ENCODE measurements around the gene GRIN3B.

Gene GRIN3B

GRCh38 chr19:1039646-1040475 is 39.6 kb downstream of the GRIN3B start, which contains the start of gene ABCA7:
ABCA7 (plus strand) TSS chr19:1040107; CDS start chr19:1041362, 1,255 bp downstream.
- DNase-seq (ENCODE audit: insufficient read length, low spot score), result peak; percentile 83

DNA sequence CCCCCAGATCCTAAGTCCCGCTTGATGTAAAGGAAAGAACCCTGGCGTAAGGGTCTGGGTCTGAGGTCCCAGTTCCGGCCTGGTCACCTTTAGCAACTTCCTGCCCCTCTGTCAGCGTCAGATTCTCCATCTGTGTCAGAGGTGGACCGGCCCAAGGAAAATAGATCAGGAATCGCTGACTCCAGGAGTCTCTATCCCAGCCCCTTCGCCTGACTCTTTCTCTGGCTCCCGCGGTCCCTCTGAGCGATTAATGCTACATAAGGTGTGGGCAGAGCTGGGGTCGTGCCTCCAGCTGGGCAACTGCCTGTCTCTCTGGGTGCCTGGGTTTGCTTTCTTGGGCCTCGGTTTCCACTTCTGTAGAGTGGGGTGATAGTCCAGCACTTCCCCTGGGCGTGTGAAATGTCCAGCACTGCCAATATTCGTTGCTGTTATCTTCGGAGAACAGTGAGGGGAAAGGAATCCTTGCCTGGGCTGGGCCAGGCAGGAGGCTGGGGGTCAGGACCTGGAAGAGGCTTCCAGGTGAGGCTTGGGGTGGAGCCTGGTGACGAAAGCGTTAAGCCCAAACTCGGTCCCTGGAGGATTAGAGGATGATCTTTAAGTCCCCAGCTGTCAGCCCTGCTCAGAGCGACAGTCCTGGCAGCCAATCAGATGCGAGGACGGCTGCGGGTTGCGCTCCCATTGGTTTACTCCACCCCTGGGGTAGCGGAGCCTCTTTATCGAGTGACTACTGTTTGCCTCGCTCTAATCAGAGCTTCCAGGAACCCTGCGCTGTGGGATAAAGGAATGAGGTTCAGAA is 40.5 kb downstream of the GRIN3B start:
- peak; percentile 99 for DNase-seq (ENCODE audit: insufficient read length, low spot score)
- FAIRE-seq, result peak; percentile 100

More at GRCh38 chr19:1039646-1040475, 39.6 kb downstream of the GRIN3B start, which contains the start of gene ABCA7:
- peak; percentile 94 for FAIRE-seq

DNA sequence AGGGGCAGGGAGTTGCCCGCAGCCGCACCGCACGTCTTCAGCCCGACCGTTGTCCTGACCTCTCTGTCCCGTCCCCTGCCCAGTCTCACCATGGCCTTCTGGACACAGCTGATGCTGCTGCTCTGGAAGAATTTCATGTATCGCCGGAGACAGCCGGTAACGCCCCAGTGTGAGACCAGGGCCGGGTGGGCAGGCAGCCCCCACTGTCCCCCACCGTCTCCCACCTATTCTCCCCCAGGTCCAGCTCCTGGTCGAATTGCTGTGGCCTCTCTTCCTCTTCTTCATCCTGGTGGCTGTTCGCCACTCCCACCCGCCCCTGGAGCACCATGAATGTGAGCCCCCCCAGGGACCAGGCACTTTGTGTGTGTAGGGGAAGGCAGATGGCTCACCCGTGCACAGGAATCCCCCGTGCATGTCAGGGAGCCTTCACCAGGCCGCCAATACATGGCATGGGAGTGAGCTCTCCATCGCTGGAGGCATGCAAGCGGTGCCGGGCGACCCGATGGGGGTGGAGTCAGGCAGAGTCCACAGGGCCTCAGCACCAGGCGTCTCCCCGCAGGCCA is 41.1 kb downstream of the GRIN3B start:
- no peak for FAIRE-seq
- DNase-seq (ENCODE audit: insufficient read length, low spot score), result no peak

DNA sequence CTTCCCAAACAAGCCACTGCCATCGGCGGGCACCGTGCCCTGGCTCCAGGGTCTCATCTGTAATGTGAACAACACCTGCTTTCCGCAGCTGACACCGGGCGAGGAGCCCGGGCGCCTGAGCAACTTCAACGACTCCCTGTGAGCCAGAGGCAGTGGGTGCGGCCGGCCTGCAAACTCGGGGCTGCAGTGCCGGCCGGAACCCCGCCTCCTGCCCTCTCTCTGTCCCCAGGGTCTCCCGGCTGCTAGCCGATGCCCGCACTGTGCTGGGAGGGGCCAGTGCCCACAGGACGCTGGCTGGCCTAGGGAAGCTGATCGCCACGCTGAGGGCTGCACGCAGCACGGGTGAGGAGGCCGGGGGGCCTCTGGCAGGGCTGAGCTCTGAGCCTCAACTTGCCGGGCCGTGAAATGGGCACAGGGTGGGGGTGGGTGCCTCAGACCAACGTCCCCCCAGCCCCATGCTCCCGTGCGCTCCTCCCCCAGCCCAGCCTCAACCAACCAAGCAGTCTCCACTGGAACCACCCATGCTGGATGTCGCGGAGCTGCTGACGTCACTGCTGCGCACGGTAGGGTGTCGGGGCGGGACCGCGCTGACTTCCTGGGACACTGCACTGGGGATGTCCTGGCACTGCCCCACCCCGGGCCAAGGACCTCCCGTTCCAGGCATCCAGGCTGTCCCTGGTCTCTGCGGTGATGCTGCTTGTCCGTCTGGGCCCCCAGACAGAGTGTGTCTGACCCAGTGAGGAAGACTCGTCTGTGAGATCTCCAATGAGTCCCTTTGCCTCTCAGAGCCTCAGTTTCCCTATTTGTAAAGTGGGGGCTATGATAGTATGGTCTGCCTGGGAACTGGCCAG is 41.8 kb downstream of the GRIN3B start:
- FAIRE-seq (no peak), DNase-seq (ENCODE audit: insufficient read length, low spot score) (no peak)

GRCh38 chr19:1042689-1043511 is 42.7 kb downstream of the GRIN3B start:
- DNase-seq (ENCODE audit: insufficient read length, low spot score), result no peak
- FAIRE-seq, result no peak

DNA sequence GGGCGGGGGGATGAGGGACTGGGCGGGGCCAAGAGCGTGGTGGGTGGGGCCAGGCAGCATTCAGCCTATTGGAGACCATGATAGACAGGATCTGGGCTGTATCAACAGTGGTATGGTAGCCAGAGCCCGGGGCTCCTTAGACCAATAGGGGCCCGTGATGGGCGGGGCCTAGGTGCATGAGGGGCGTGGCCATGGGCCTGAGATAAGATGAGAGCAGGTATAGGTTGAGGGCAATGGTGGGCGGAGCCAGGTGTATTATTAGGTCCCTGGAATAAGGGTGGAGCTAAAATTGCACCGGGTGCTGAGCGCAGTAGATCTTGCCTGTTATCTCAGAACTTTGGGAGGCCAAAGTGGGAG is 45.0 kb downstream of the GRIN3B start:
- peak; percentile 75 for DNase-seq (ENCODE audit: insufficient read length, low spot score)
- FAIRE-seq, result peak; percentile 76

GRCh38 chr19:1046117-1046626 is 46.0 kb downstream of the GRIN3B start:
- DNase-seq (ENCODE audit: insufficient read length, low spot score), result no peak
- no peak for FAIRE-seq

DNA sequence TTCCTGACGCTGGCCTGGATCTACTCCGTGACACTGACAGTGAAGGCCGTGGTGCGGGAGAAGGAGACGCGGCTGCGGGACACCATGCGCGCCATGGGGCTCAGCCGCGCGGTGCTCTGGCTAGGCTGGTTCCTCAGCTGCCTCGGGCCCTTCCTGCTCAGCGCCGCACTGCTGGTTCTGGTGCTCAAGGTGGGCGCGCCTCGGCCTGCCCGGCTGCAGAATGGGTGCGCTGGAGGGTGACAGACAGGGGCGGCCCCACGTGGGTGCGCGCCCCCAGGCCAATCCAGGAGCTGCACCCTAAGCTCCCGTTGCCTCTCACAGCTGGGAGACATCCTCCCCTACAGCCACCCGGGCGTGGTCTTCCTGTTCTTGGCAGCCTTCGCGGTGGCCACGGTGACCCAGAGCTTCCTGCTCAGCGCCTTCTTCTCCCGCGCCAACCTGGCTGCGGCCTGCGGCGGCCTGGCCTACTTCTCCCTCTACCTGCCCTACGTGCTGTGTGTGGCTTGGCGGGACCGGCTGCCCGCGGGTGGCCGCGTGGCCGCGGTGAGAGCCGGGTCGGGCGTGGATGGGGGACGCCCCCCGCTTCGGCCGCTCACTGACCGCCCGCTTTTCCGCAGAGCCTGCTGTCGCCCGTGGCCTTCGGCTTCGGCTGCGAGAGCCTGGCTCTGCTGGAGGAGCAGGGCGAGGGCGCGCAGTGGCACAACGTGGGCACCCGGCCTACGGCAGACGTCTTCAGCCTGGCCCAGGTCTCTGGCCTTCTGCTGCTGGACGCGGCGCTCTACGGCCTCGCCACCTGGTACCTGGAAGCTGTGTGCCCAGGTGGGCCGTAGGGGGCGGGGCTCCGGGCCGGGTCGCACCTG is 46.8 kb downstream of the GRIN3B start:
- DNase-seq (ENCODE audit: insufficient read length, low spot score), result no peak
- FAIRE-seq, result no peak

DNA sequence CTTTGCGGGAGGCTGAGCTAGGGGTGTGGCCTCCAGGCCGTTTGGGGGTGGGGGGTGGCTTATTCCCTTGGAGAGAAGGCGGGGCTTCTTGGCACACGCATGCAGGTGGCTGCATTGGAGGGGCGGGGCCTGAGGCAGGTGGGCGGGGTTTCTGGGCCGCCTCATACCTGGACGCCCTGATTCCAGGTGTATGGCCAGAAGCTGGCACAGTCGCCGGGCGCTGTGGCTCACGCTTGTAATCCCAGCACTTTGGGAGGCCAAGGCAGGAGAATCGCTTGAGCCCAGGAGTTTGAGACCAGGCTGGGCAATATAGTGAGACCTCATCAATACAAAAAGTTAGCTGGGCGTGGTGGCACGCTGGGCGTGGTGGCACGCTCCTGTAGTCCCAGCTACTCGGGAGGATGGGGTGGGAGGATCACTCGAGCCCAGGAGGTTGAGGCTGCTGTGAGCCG is 47.5 kb downstream of the GRIN3B start:
- FAIRE-seq (no peak), DNase-seq (ENCODE audit: insufficient read length, low spot score) (no peak)

DNA sequence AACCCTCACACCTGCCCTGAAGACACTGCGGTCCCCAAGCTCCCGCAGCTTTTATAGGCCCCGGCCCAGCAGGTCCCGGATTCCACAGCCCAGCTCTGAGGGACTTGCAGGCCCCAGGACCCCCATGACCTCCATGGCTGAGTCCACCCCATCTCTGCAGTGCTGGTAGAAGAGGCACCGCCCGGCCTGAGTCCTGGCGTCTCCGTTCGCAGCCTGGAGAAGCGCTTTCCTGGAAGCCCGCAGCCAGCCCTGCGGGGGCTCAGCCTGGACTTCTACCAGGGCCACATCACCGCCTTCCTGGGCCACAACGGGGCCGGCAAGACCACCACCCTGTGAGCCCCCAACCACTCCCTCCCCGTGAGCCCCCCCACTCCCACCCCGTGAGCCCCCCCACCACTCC is 48.9 kb downstream of the GRIN3B start:
- FAIRE-seq, result no peak

DNA sequence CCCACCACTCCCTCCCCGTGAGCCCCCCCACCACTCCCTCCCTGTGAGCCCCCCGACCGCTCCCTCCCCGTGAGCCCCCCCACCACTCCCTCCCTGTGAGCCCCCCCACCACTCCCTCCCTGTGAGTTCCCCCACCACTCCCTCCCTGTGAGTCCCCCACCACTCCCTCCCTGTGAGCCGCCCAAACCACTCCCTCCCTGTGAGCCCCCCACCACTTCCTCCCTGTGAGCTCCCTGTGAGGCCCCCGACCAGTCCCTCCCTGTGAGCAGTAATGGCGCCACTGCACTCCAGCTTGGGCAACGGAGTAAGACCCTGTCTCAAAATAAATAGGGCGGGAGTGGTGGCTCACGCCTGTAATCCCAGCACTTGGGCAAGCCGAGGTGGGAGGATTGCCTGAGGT is 49.6 kb downstream of the GRIN3B start:
- no peak for FAIRE-seq
- no peak for DNase-seq (ENCODE audit: insufficient read length, low spot score)

More for the DNA sequence above, 48.9 kb downstream of the GRIN3B start:
- no peak for DNase-seq (ENCODE audit: insufficient read length, low spot score)

GRCh38 chr19:1050989-1051788 is 51.0 kb downstream of the GRIN3B start:
- DNase-seq (ENCODE audit: insufficient read length, low spot score), result no peak
- no peak for FAIRE-seq

- DNase-seq (ENCODE audit: insufficient read length, low spot score) (no peak), FAIRE-seq (no peak)
Observed at GRCh38 chr19:1051791-1052190, 51.6 kb downstream of the GRIN3B start.

GRCh38 chr19:1052349-1052975 is 52.2 kb downstream of the GRIN3B start:
- no peak for DNase-seq (ENCODE audit: insufficient read length, low spot score)
- FAIRE-seq, result no peak

DNA sequence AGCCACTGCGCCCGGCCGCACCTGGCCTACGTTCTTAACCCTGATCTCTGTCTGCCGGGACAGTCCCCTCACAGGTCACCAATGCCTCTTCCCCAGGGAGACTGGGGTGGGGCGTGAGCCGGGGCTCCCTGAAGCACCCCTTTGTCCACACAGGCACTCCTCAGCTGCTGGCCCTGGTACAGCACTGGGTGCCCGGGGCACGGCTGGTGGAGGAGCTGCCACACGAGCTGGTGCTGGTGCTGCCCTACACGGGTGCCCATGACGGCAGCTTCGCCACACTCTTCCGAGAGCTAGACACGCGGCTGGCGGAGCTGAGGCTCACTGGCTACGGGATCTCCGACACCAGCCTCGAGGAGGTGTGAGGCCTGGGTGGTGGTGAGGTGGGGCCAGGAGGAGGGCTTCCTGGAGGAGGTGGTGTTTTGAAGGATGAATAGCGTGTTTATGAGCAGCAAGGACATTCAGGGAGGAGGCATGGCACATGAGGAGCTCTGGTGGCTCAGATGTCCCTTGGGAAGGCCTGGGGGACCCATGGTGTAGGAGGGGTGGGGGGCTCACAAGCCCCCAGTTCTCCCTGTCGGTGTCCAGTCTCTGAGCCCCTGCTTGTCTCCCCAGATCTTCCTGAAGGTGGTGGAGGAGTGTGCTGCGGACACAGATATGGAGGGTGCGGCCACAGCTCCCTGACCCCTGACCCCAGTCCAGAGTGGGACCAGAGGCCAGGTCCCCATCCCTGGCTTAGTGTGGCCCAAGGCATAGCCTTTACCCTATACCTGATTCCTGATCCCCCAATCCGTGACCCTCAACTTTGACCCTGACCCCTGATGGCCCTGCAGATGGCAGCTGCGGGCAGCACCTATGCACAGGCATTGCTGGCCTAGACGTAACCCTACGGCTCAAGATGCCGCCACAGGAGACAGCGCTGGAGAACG is 53.2 kb downstream of the GRIN3B start:
- DNase-seq (ENCODE audit: insufficient read length, low spot score), result no peak
- FAIRE-seq, result no peak
